ENCODE measurements around the gene SLC26A2. TPM values are rescaled to one million over a fixed set of nuclear protein-coding genes. Genes with fewer than 3 reads are reported as not detected.
"Not testable (repeated sequence)": the region's sequence is repeated elsewhere in the genome, so short reads cannot be mapped to it uniquely, and the experiment has no call there.

The SLC26A2 gene
- polyA plus RNA-seq, 3 donors, result 1.8 to 2.9 (median 2.1) TPM

GRCh38 chr5:149935431-149935901 lies 25.1 kb upstream of the SLC26A2 start:
- WGBS, 3 donors, result 80 to 86% (median 86%) methylated on average over 8 of the region's 8 CpGs
- H3K27ac ChIP-seq (ENCODE audit: low read depth, low read length), result no peak overlapping the region

- WGBS, 3 donors, result 67 to 79% (median 79%) methylated on average over 1 of the region's 1 CpG
- no peak overlapping the region for H3K27ac ChIP-seq (ENCODE audit: low read depth, low read length)
Observed at GRCh38 chr5:149936044-149936699, 24.4 kb upstream of the SLC26A2 start.

- 79 to 83% (median 83%) methylated on average over 3 of the region's 3 CpGs for WGBS, 3 donors
- H3K27ac ChIP-seq (ENCODE audit: low read depth, low read length), result no peak overlapping the region
Observed at GRCh38 chr5:149936700-149937091, 23.9 kb upstream of the SLC26A2 start.

- WGBS, 3 donors, result 36 to 73% (median 47%) methylated on average over 1 of the region's 1 CpG
- H3K27ac ChIP-seq (ENCODE audit: low read depth, low read length), result no peak overlapping the region
Observed at GRCh38 chr5:149937610-149938009, 22.9 kb upstream of the SLC26A2 start.

GRCh38 chr5:149938279-149938678 lies 22.3 kb upstream of the SLC26A2 start:
- WGBS, 3 donors, result 33 to 35% (median 34%) methylated on average over 2 of the region's 2 CpGs
- H3K27ac ChIP-seq (ENCODE audit: low read depth, low read length), result no peak overlapping the region

GRCh38 chr5:149938791-149939358 lies 21.7 kb upstream of the SLC26A2 start:
- H3K27ac ChIP-seq (ENCODE audit: low read depth, low read length), result no peak overlapping the region
- WGBS, 3 donors, result 56 to 87% (median 67%) methylated on average over 6 of the region's 6 CpGs

GRCh38 chr5:149939546-149939945 lies 21.0 kb upstream of the SLC26A2 start:
- WGBS, 3 donors, result 49 to 59% (median 54%) methylated on average over 6 of the region's 6 CpGs
- H3K27ac ChIP-seq (ENCODE audit: low read depth, low read length), result no peak overlapping the region

GRCh38 chr5:149940077-149940574 lies 20.4 kb upstream of the SLC26A2 start:
- no peak overlapping the region for H3K27ac ChIP-seq (ENCODE audit: low read depth, low read length)
- 57 to 76% (median 68%) methylated on average over 9 of the region's 9 CpGs for WGBS, 3 donors

GRCh38 chr5:149940941-149941644 lies 19.5 kb upstream of the SLC26A2 start:
- 81 to 86% (median 85%) methylated on average over 5 of the region's 5 CpGs for WGBS, 3 donors
- no peak overlapping the region for H3K27ac ChIP-seq (ENCODE audit: low read depth, low read length)

- no peak overlapping the region for H3K27ac ChIP-seq (ENCODE audit: low read depth, low read length)
- 84 to 94% (median 91%) methylated on average over 4 of the region's 4 CpGs for WGBS, 3 donors
Observed at GRCh38 chr5:149941795-149942194, 18.8 kb upstream of the SLC26A2 start.

- no peak overlapping the region for H3K27ac ChIP-seq (ENCODE audit: low read depth, low read length)
- 89 to 98% (median 98%) methylated on average over 2 of the region's 2 CpGs for WGBS, 3 donors
Observed at GRCh38 chr5:149942199-149942598, 18.4 kb upstream of the SLC26A2 start.

GRCh38 chr5:149942741-149943169 lies 17.8 kb upstream of the SLC26A2 start:
- 66 to 82% (median 71%) methylated on average over 4 of the region's 4 CpGs for WGBS, 3 donors
- H3K27ac ChIP-seq (ENCODE audit: low read depth, low read length), result not testable (repeated sequence)

GRCh38 chr5:149943177-149943949 lies 17.2 kb upstream of the SLC26A2 start:
- WGBS, 3 donors, result 84 to 89% (median 88%) methylated on average over 6 of the region's 6 CpGs
- not testable (repeated sequence) for H3K27ac ChIP-seq (ENCODE audit: low read depth, low read length)

- 93 to 95% (median 94%) methylated on average over 2 of the region's 2 CpGs for WGBS, 3 donors
Observed at GRCh38 chr5:149944666-149945065, 15.9 kb upstream of the SLC26A2 start, which contains the start of gene PDE6A. Gene PDE6A (minus strand): TSS chr5:149944793. CDS start chr5:149944673, 120 bp downstream.

GRCh38 chr5:149946118-149946517 lies 14.4 kb upstream of the SLC26A2 start:
- no peak overlapping the region for H3K27ac ChIP-seq (ENCODE audit: low read depth, low read length)
- WGBS, 3 donors, result 82 to 91% (median 87%) methylated on average over 3 of the region's 3 CpGs

More at GRCh38 chr5:149944666-149945065, 15.9 kb upstream of the SLC26A2 start, which contains the start of gene PDE6A:
- no peak within 1 kb of the TSS for H3K27ac ChIP-seq (ENCODE audit: low read depth, low read length)

- H3K27ac ChIP-seq (ENCODE audit: low read depth, low read length), result no peak overlapping the region
- 69 to 80% (median 78%) methylated on average over 5 of the region's 5 CpGs for WGBS, 3 donors
Observed at GRCh38 chr5:149948993-149949392, 11.6 kb upstream of the SLC26A2 start.

GRCh38 chr5:149951138-149951749 lies 9.3 kb upstream of the SLC26A2 start:
- 65 to 91% (median 78%) methylated on average over 6 of the region's 6 CpGs for WGBS, 3 donors
- no peak overlapping the region for H3K27ac ChIP-seq (ENCODE audit: low read depth, low read length)
